Measurements from ENCODE around the gene DNM3. TPM values are rescaled to one million over a fixed set of nuclear protein-coding genes. Genes with fewer than 3 reads are reported as not detected.

Gene DNM3
- total RNA-seq, 1 experiment from 2014 or later, result 2.7 TPM

DNA sequence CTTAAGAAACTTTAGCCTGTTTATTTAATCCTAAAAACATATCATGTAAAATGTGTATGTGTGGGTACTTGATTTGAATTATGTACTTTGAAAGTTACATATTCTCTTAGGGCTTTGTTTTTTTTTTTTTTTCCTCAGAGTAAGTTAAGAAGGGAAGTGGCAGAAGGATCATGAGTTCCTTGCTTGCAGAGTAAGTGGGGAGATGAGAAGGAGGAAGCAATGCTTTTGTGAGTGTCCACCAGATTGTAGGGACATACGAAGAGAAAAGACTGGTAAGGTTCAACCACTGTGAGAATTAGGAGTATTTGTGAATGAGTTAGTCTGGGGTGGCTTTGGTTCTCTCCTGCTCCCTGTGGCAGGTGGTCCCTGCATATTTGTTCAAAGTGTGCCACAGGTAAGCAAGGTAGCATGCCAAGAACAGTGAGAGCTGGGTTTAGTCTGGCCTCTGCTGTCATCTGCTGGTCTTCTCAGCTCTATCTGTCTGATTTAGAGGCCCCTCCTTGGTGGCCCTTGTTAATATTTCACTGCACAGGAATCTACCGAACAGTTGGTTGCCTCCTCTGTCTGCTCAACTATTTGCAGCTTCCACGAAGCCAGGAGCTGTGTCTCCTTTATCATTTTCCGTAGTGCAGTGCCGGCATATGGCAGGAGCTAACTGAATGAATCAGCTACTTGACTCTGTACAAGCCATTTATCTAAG lies 9.5 kb downstream of the DNM3 start:
- no peaks in the 10 kb centered on the region for H3K9me3 ChIP-seq (ENCODE audit: control insufficient read depth, low read depth, low read length)

More for the DNA sequence above, 9.5 kb downstream of the DNM3 start:
- Histone ChIP-seq H3T11ph (ENCODE audit: low read length) (no peak overlapping the region), H3K27ac (ENCODE audit: insufficient read length, low read depth, low read length) (no peak overlapping the region), H3K79me2 (ENCODE audit: insufficient read depth, low read length) (no peaks in the 10 kb centered on the region), H2BK120ac (ENCODE audit: low read depth, low read length, poor library complexity, severe bottlenecking) (no peak overlapping the region), H3K4me1 (ENCODE audit: insufficient read depth, low read length) (0 out of 2 replicates have a peak, but pooled peaks cover 2% of the 10 kb centered on the region), H4K20me1 (ENCODE audit: control insufficient read depth, insufficient read depth, insufficient read length) (no peaks in the 10 kb centered on the region), H4K91ac (ENCODE audit: insufficient read length, low read depth, low read length) (no peak overlapping the region), H3K23ac (ENCODE audit: insufficient read length, low read depth, low read length) (no peak overlapping the region), H3K14ac (ENCODE audit: insufficient read depth, low read length) (no peak overlapping the region), H2AK5ac (ENCODE audit: insufficient read length, low read length) (no peak overlapping the region), H3K79me1 (ENCODE audit: insufficient read depth, low read depth, low read length, poor library complexity, severe bottlenecking) (no peaks in the 10 kb centered on the region), H3K4ac (ENCODE audit: low read depth, low read length) (no peak overlapping the region), H2BK15ac (ENCODE audit: low read depth, low read length) (no peak overlapping the region), H2BK5ac (ENCODE audit: insufficient read length, low read length) (no peak overlapping the region), H3K56ac (ENCODE audit: insufficient read length, low read depth, low read length) (no peak overlapping the region), H3K18ac (ENCODE audit: insufficient read length, low read depth, low read length) (no peak overlapping the region), H3K23me2 (ENCODE audit: insufficient read length, low read depth, low read length, poor library complexity, severe bottlenecking) (no peaks in the 10 kb centered on the region), H2BK12ac (ENCODE audit: insufficient read length, low read depth, low read length) (no peak overlapping the region), H3K9ac (ENCODE audit: extremely low read depth, insufficient read length, low read length) (no peak overlapping the region), H3K4me2 (ENCODE audit: insufficient read depth, insufficient read length, low read length) (no peak overlapping the region), H4K5ac (ENCODE audit: insufficient read length, low read depth, low read length) (no peak overlapping the region), H3K27me3 (ENCODE audit: insufficient read depth, low read length) (no peaks in the 10 kb centered on the region), H2BK20ac (ENCODE audit: low read depth, low read length, poor library complexity, severe bottlenecking) (no peak overlapping the region), H4K8ac (replicated peaks; ENCODE audit: insufficient read length, low read depth, low read length) (no peak overlapping the region), H2AFZ (ENCODE audit: low read length) (no peak overlapping the region)
- no peak for DNase-seq
- Mint-ChIP-seq H3K4me3 (no peak overlapping the region), H3K36me3 (ENCODE audit: insufficient read depth in 1 of 3, low read depth in 3 of 3) (no peaks in the 10 kb centered on the region), H3K27ac (no peak overlapping the region), H3K27me3 (ENCODE audit: low read depth) (no peaks in the 10 kb centered on the region), H3K4me1 (peaks cover 3% of the 10 kb centered on the region in 2 experiments; a peak in 3 of 4 replicates), H3K9me3 (no peaks in the 10 kb centered on the region)
- no CpG with 5 or more reads among the region's 5 CpGs for WGBS (ENCODE audit: extremely low coverage, insufficient read length, low lambda C conversion rate)
- TF ChIP-seq, protein P1, sequence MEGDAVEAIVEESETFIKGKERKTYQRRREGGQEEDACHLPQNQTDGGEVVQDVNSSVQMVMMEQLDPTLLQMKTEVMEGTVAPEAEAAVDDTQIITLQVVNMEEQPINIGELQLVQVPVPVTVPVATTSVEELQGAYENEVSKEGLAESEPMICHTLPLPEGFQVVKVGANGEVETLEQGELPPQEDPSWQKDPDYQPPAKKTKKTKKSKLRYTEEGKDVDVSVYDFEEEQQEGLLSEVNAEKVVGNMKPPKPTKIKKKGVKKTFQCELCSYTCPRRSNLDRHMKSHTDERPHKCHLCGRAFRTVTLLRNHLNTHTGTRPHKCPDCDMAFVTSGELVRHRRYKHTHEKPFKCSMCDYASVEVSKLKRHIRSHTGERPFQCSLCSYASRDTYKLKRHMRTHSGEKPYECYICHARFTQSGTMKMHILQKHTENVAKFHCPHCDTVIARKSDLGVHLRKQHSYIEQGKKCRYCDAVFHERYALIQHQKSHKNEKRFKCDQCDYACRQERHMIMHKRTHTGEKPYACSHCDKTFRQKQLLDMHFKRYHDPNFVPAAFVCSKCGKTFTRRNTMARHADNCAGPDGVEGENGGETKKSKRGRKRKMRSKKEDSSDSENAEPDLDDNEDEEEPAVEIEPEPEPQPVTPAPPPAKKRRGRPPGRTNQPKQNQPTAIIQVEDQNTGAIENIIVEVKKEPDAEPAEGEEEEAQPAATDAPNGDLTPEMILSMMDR (conservative IDR thresholded peaks at IDR 0.05), result no peak
